Endodermal cell (in vitro differentiated cells): ENCODE measurements around the gene SOX6. TPM values are rescaled to one million over a fixed set of nuclear protein-coding genes. Genes with fewer than 3 reads are reported as not detected.

Experiments used
- DNase-seq: peaks from one replicate; pipeline ENCODE4 v3.0.0-alpha.2; 2017
- H3K27ac ChIP-seq: 2 replicates; pipeline ENCODE4 v1.5.1; 2013; ENCODE audit warnings: mild to moderate bottlenecking, low read depth, low read length, moderate library complexity
- H3K27me3 ChIP-seq: 2 replicates; pipeline ENCODE4 v1.6.1; 2013; ENCODE audit warnings: mild to moderate bottlenecking, low read length, moderate library complexity; ENCODE audit not compliant: insufficient read depth, control insufficient read depth, poor library complexity, severe bottlenecking
- H3K36me3 ChIP-seq: 2 replicates; pipeline ENCODE4 v1.7.0; 2013; ENCODE audit warnings: mild to moderate bottlenecking, low read length, moderate library complexity; ENCODE audit not compliant: control insufficient read depth, insufficient read depth
- H3K4me1 ChIP-seq: one replicate; pipeline ENCODE4 v1.7.0; 2013; ENCODE audit warnings: low read length; ENCODE audit not compliant: control insufficient read depth, insufficient read depth
- H3K4me3 ChIP-seq: 2 replicates; pipeline ENCODE4 v1.5.1; 2013; ENCODE audit warnings: mild to moderate bottlenecking, low read length, moderate library complexity
- H3K9ac ChIP-seq: 2 replicates; pipeline ENCODE4 v1.6.1; 2013; ENCODE audit warnings: mild to moderate bottlenecking, low read length, moderate library complexity; ENCODE audit not compliant: poor library complexity, severe bottlenecking; ENCODE audit errors: extremely low read depth
- H3K9me3 ChIP-seq: 2 replicates; pipeline ENCODE4 v1.6.1; 2013; ENCODE audit warnings: mild to moderate bottlenecking, low read length, moderate library complexity; ENCODE audit not compliant: control insufficient read depth
- H3K27ac Mint-ChIP-seq: 2 replicates; pipeline ENCODE4 v1.8.0; 2020; ENCODE audit warnings: mixed read lengths
- H3K27me3 Mint-ChIP-seq: 2 replicates; pipeline ENCODE4 v1.8.0; 2021; ENCODE audit warnings: mild to moderate bottlenecking, mixed read lengths; ENCODE audit not compliant: insufficient read depth
- H3K36me3 Mint-ChIP-seq: 2 replicates; pipeline ENCODE4 v1.8.0; 2020; ENCODE audit warnings: low read depth, mixed read lengths
- H3K4me1 Mint-ChIP-seq: 2 replicates; pipeline ENCODE4 v1.8.0; 2020; ENCODE audit warnings: mixed read lengths
- H3K4me3 Mint-ChIP-seq: 2 replicates; pipeline ENCODE4 v1.8.0; 2020; ENCODE audit warnings: mild to moderate bottlenecking, moderate library complexity, mixed read lengths
- H3K9me3 Mint-ChIP-seq: 2 replicates; pipeline ENCODE4 v1.8.0; 2020; ENCODE audit warnings: mild to moderate bottlenecking, mixed read lengths
- WGBS, 2 experiments: methylation state at CpG; one replicate each; pipeline versions ENCODE4 v1.1.5 to v1.1.7; 2013; ENCODE audit warnings: missing lambda C conversion rate in 2 of 2, mixed read lengths in 1 of 2; ENCODE audit not compliant: insufficient coverage in 1 of 2, insufficient read length in 1 of 2; 5-methylcytosine and 5-hydroxymethylcytosine counted together
- total RNA-seq, 2 donors: library from RNA; stranded (reverse); fragmentation: NEBNext Ultra II Directional in 1 of 2; extraction: Animal tissue kit (Norgen Biotek cat#: 25700) in 1 of 2; gene quantifications; 2 replicates in 1 of 2; 3 replicates in 1 of 2; pipeline ENCODE4 v1.2.1, GENCODE V29; 2021
- TF ChIP-seq, protein P1 (sequence below): fragments of 200-600 bp; sonication (generic); conservative IDR thresholded peaks from 2 replicates; pipeline ENCODE4 v1.5.0; 2021; ENCODE audit warnings: antibody characterized with exemption, mild to moderate bottlenecking

The SOX6 gene
- total RNA-seq, 2 donors from 2014 or later: 0.13 to 0.20 TPM

DNA sequence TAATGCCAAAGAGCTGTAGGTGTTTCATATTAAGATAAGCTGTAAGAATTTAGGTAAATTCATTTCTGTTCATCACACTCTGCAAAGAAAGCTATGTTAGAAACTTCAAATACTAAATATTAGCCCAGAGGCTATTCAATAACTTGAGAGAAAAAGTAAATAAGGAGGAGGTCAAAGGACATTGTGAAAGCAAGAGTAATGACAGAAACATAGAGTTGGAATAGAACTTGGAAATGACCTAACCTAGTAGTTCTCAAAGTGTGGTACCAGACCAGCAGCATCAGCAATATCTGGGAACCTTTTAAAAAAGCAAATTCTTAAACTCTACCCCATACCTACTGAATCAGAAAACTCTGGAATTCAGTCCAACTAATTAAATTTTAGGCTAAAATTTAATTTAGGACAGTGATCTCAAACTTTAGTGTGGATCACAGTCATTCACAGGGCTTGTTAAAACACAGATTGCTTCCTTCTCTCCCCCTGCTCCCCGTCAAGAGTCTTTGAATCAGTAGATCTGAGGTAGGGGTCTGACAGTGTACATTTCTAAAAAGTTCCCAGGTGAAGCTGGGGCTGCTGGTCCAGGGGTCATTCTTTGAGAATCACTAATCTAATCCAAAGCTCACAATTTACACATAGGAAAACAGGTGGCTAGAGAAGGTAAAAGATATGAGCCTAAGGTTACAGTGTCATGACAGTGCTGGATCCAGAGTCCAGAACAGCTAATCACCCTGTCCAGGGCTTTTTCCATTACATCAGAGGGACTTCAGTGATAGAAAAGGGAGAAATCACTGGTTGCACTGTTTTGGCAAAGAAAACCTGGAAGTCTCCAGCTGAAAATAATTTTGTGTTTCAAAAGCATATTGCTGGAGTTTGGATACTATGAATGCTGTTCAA is 241.1 kb downstream of the SOX6 start:
- H3K36me3 Mint-ChIP-seq: no peaks in the 10 kb centered on the region
- peaks cover 27% of the 10 kb centered on the region for H3K4me1 Mint-ChIP-seq
- peaks cover 15% of the 10 kb centered on the region for H3K27me3 Mint-ChIP-seq
- 83 to 92% methylated on average over 1 of the region's 1 CpG for WGBS, 2 experiments
- no peak overlapping the region for H3K9ac ChIP-seq
- peaks cover 28% of the 10 kb centered on the region for H3K27me3 ChIP-seq
- H3K4me3 ChIP-seq: no peak overlapping the region
- H3K9me3 ChIP-seq: no peaks in the 10 kb centered on the region
- TF ChIP-seq, protein P1, sequence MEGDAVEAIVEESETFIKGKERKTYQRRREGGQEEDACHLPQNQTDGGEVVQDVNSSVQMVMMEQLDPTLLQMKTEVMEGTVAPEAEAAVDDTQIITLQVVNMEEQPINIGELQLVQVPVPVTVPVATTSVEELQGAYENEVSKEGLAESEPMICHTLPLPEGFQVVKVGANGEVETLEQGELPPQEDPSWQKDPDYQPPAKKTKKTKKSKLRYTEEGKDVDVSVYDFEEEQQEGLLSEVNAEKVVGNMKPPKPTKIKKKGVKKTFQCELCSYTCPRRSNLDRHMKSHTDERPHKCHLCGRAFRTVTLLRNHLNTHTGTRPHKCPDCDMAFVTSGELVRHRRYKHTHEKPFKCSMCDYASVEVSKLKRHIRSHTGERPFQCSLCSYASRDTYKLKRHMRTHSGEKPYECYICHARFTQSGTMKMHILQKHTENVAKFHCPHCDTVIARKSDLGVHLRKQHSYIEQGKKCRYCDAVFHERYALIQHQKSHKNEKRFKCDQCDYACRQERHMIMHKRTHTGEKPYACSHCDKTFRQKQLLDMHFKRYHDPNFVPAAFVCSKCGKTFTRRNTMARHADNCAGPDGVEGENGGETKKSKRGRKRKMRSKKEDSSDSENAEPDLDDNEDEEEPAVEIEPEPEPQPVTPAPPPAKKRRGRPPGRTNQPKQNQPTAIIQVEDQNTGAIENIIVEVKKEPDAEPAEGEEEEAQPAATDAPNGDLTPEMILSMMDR: no peak
- no peak overlapping the region for H3K4me3 Mint-ChIP-seq
- no peak overlapping the region for H3K27ac ChIP-seq
- no peaks in the 10 kb centered on the region for H3K36me3 ChIP-seq
- peaks cover 4% of the 10 kb centered on the region for H3K4me1 ChIP-seq
- H3K9me3 Mint-ChIP-seq: no peaks in the 10 kb centered on the region
- no peak for DNase-seq
- H3K27ac Mint-ChIP-seq: no peak overlapping the region

- no peak for DNase-seq
- Histone ChIP-seq H3K9me3 (no peaks in the 10 kb centered on the region), H3K4me1 (peaks cover 6% of the 10 kb centered on the region), H3K27ac (no peak overlapping the region), H3K27me3 (peaks cover 28% of the 10 kb centered on the region), H3K36me3 (no peaks in the 10 kb centered on the region), H3K4me3 (no peak overlapping the region), H3K9ac (no peak overlapping the region)
- H3K4me3 Mint-ChIP-seq: no peak overlapping the region
- H3K27ac Mint-ChIP-seq: no peak overlapping the region
- H3K36me3 Mint-ChIP-seq: no peaks in the 10 kb centered on the region
- TF ChIP-seq, protein P1: no peak
- WGBS, 2 experiments: 97 to 100% methylated on average over 1 to 2 of the region's 2 CpGs
- H3K4me1 Mint-ChIP-seq: peaks cover 30% of the 10 kb centered on the region
- peaks cover 15% of the 10 kb centered on the region for H3K27me3 Mint-ChIP-seq
- H3K9me3 Mint-ChIP-seq: no peaks in the 10 kb centered on the region
Observed at GRCh38 chr11:16114431-16114830, 241.9 kb downstream of the SOX6 start.

DNA sequence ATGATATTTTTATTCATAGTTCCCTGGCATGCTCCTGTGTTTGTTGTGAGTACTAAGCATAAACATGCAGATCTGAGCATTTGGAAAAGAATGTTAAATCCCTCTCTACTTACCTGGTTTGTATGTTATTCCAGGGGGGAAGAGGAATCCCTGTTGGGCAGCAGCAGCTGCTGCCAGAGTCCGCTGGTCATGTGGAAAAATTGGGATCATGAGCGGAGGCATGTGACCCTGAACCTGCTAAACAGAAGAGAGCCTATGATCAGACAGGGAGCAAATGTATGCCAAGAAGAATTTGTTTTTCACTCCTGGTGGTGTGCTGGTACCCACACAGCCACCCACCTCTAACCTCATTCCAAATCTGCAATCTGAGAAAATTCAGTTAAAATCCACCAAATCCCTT is 244.7 kb downstream of the SOX6 start:
- Mint-ChIP-seq H3K4me3 (no peak overlapping the region), H3K27me3 (peaks cover 15% of the 10 kb centered on the region), H3K9me3 (no peaks in the 10 kb centered on the region), H3K36me3 (no peaks in the 10 kb centered on the region), H3K27ac (no peak overlapping the region), H3K4me1 (peaks cover 28% of the 10 kb centered on the region)
- 65 to 69% methylated on average over 2 of the region's 2 CpGs for WGBS, 2 experiments
- H3K9ac ChIP-seq: no peak overlapping the region
- peaks cover 28% of the 10 kb centered on the region for H3K27me3 ChIP-seq
- H3K4me3 ChIP-seq: no peak overlapping the region
- H3K9me3 ChIP-seq: no peaks in the 10 kb centered on the region
- H3K27ac ChIP-seq: no peak overlapping the region
- peak; percentile 57 for DNase-seq
- H3K4me1 ChIP-seq: peaks cover 6% of the 10 kb centered on the region
- TF ChIP-seq, protein P1: no peak
- no peaks in the 10 kb centered on the region for H3K36me3 ChIP-seq
